Nephron progenitor cell (in vitro differentiated cells): Measurements from ENCODE around the gene TSSK3.
"Not testable (repeated sequence)": the region's sequence is repeated elsewhere in the genome, so short reads cannot be mapped to it uniquely, and the experiment has no call there.

Experiments
- DNase-seq: peaks from one replicate; pipeline ENCODE4 v3.0.0; 2021
- H3K27ac Mint-ChIP-seq: 2 replicates; pipeline ENCODE4 v1.8.0; 2021; ENCODE audit warnings: mild to moderate bottlenecking, moderate library complexity, mixed read lengths
- H3K27me3 Mint-ChIP-seq: 2 replicates; pipeline ENCODE4 v1.8.0; 2021; ENCODE audit warnings: mild to moderate bottlenecking, low read depth, mixed read lengths; ENCODE audit not compliant: poor library complexity
- H3K36me3 Mint-ChIP-seq: 2 replicates; pipeline ENCODE4 v1.8.0; 2021; ENCODE audit warnings: low read depth, mixed read lengths
- H3K4me1 Mint-ChIP-seq: 2 replicates; pipeline ENCODE4 v1.8.0; 2021; ENCODE audit warnings: mixed read lengths
- H3K4me3 Mint-ChIP-seq: 2 replicates; pipeline ENCODE4 v1.8.0; 2021; ENCODE audit warnings: mild to moderate bottlenecking, moderate library complexity, mixed read lengths
- H3K9me3 Mint-ChIP-seq: 2 replicates; pipeline ENCODE4 v1.8.0; 2021; ENCODE audit warnings: mild to moderate bottlenecking, moderate library complexity, mixed read lengths
- CTCF ChIP-seq: fragments of 200-600 bp; sonication (generic); IDR thresholded peaks from 2 replicates; pipeline ENCODE4 v1.5.0; 2021; ENCODE audit warnings: antibody characterized with exemption

TSSK3 gene

GRCh38 chr1:32353886-32354570, 8.3 kb upstream of the TSSK3 start:
- DNase-seq, result no peak
- H3K4me3 Mint-ChIP-seq, result peak overlapping the region; percentile 77
- no peak for TF ChIP-seq CTCF

GRCh38 chr1:32355778-32356177, 6.6 kb upstream of the TSSK3 start:
- H3K4me1 Mint-ChIP-seq, result peaks cover 41% of the 10 kb centered on the region

More at GRCh38 chr1:32353886-32354570, 8.3 kb upstream of the TSSK3 start:
- Mint-ChIP-seq H3K9me3 (peaks cover 16% of the 10 kb centered on the region), H3K36me3 (no peaks in the 10 kb centered on the region), H3K4me1 (peaks cover 39% of the 10 kb centered on the region), H3K27me3 (peaks cover 1% of the 10 kb centered on the region), H3K27ac (peak overlapping the region; percentile 64)

GRCh38 chr1:32356478-32356877, 5.9 kb upstream of the TSSK3 start:
- Mint-ChIP-seq H3K27me3 (peaks cover 17% of the 10 kb centered on the region), H3K4me1 (peaks cover 45% of the 10 kb centered on the region), H3K9me3 (no peaks in the 10 kb centered on the region), H3K4me3 (no peak overlapping the region), H3K27ac (no peak overlapping the region), H3K36me3 (peaks cover 17% of the 10 kb centered on the region)
- DNase-seq, result no peak
- no peak for TF ChIP-seq CTCF

More at GRCh38 chr1:32355778-32356177, 6.6 kb upstream of the TSSK3 start:
- Mint-ChIP-seq H3K27me3 (peaks cover 13% of the 10 kb centered on the region), H3K36me3 (peaks cover 14% of the 10 kb centered on the region), H3K27ac (peak overlapping the region; percentile 1)
- not testable (repeated sequence) for H3K4me3 Mint-ChIP-seq, DNase-seq, H3K9me3 Mint-ChIP-seq

- peaks cover 21% of the 10 kb centered on the region for H3K27me3 Mint-ChIP-seq
- TF ChIP-seq CTCF, result no peak
- peaks cover 43% of the 10 kb centered on the region for H3K4me1 Mint-ChIP-seq
- no peaks in the 10 kb centered on the region for H3K9me3 Mint-ChIP-seq
- H3K4me3 Mint-ChIP-seq, result no peak overlapping the region
- DNase-seq, result no peak
- H3K36me3 Mint-ChIP-seq, result peaks cover 21% of the 10 kb centered on the region
- no peak overlapping the region for H3K27ac Mint-ChIP-seq
Measured at GRCh38 chr1:32357614-32358013, 4.7 kb upstream of the TSSK3 start.

- peaks cover 28% of the 10 kb centered on the region for H3K27me3 Mint-ChIP-seq
- H3K4me3 Mint-ChIP-seq, result no peak overlapping the region
- H3K9me3 Mint-ChIP-seq, result no peaks in the 10 kb centered on the region
- peaks cover 37% of the 10 kb centered on the region for H3K4me1 Mint-ChIP-seq
- H3K36me3 Mint-ChIP-seq, result peaks cover 29% of the 10 kb centered on the region
- no peak overlapping the region for H3K27ac Mint-ChIP-seq
- TF ChIP-seq CTCF, result no peak
- DNase-seq, result no peak
Measured at GRCh38 chr1:32358435-32358834, 3.9 kb upstream of the TSSK3 start.

GRCh38 chr1:32361308-32361673, 1.0 kb upstream of the TSSK3 start:
- Mint-ChIP-seq H3K4me3 (peak overlapping the region; percentile 76), H3K9me3 (no peaks in the 10 kb centered on the region), H3K27me3 (peaks cover 32% of the 10 kb centered on the region), H3K4me1 (peaks cover 24% of the 10 kb centered on the region), H3K36me3 (peaks cover 50% of the 10 kb centered on the region), H3K27ac (no peak overlapping the region)
- no peak for TF ChIP-seq CTCF
- no peak for DNase-seq
